ENCODE results near the gene ZDHHC15. TPM values are rescaled to one million over a fixed set of nuclear protein-coding genes. Genes with fewer than 3 reads are reported as not detected.

ZDHHC15 gene
- total RNA-seq: 1.9 and 3.7 TPM in 2 replicates

GRCh38 chrX:75522565-75523431 lies at the start of gene ZDHHC15:
Gene ZDHHC15 (minus strand): TSS chrX:75523037. CDS start chrX:75523024, 13 bp downstream.

Other genes with a start within 250 kb of the ZDHHC15 start
- 20.9 and 21.5 TPM in 2 replicates for gene UPRT, start 249.0 kb downstream of the ZDHHC15 start, total RNA-seq